ENCODE data around the gene ZNF611. TPM values are rescaled to one million over a fixed set of nuclear protein-coding genes. Genes with fewer than 3 reads are reported as not detected.
"Not testable (repeated sequence)": the region's sequence is repeated elsewhere in the genome, so short reads cannot be mapped to it uniquely, and the experiment has no call there.

Gene ZNF611
- total RNA-seq, 2 donors from 2014 or later: 21.1 to 25.8 TPM

GRCh38 chr19:52705615-52706014, 29.2 kb downstream of the ZNF611 start:
- not testable (repeated sequence) for DNase-seq; H3K27me3 Mint-ChIP-seq; H3K4me1 Mint-ChIP-seq; H3K36me3 Mint-ChIP-seq (ENCODE audit: low read depth); ATAC-seq; H3K4me3 Mint-ChIP-seq; H3K27ac Mint-ChIP-seq
- peaks cover 34% of the 10 kb centered on the region for H3K9me3 ChIP-seq (ENCODE audit: control insufficient read depth, low read length, poor library complexity, severe bottlenecking)

DNA sequence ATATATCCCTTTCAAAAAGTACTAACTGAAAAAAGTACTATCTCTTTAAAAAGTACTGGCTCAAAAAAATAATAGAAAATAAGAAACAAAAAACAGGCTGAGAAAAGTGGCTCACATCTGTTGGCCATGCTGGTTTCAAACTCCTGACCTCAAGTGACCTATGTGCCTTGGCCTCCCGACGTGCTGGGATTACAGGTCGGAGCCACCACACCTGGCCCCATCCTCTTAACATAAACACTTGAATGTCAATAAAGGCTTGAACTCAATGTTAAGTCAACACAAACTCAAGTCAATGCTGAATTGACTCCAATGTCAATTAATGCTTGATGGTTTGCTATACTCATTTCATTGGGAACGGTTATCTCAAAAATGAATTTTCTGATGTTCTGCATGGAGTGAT, 30.9 kb downstream of the ZNF611 start:
- H3K36me3 Mint-ChIP-seq (ENCODE audit: low read depth): peaks cover 7% of the 10 kb centered on the region
- H3K27me3 Mint-ChIP-seq: no peaks in the 10 kb centered on the region
- DNase-seq: no peak
- no peak overlapping the region for H3K4me3 Mint-ChIP-seq
- no peak for ATAC-seq
- H3K27ac Mint-ChIP-seq: no peak overlapping the region
- H3K4me1 Mint-ChIP-seq: no peaks in the 10 kb centered on the region
- peaks cover 30% of the 10 kb centered on the region for H3K9me3 ChIP-seq (ENCODE audit: control insufficient read depth, low read length, poor library complexity, severe bottlenecking)

GRCh38 chr19:52700673-52701072, 34.2 kb downstream of the ZNF611 start:
- H3K9me3 ChIP-seq (ENCODE audit: control insufficient read depth, low read length, poor library complexity, severe bottlenecking): peaks cover 5% of the 10 kb centered on the region
- Mint-ChIP-seq H3K27me3 (no peaks in the 10 kb centered on the region), H3K36me3 (ENCODE audit: low read depth) (peaks cover 2% of the 10 kb centered on the region), H3K4me1 (no peaks in the 10 kb centered on the region), H3K4me3 (no peak overlapping the region), H3K27ac (no peak overlapping the region)
- no peak for ATAC-seq
- no peak for DNase-seq

DNA sequence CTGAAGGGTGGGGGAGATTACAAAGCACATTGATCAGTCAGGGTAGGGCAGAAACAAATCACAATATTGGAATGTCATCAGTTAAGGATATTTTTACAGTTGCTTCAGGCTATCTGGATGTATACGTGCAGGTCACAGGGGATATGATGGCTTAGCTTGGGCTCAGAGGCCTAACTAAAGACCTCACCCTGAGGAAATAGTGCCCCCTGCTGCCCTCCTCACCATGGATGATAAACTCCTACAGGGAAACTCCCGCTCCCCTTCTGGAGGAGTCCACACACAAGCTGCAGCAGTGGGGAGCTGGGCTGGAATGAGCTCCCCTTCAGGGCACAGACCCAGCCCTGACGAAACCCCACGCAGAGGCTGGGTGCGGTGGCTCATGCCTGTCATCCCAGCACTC, 35.3 kb downstream of the ZNF611 start:
- H3K27me3 Mint-ChIP-seq; H3K36me3 Mint-ChIP-seq (ENCODE audit: low read depth); H3K4me1 Mint-ChIP-seq; H3K4me3 Mint-ChIP-seq; ATAC-seq; H3K9me3 ChIP-seq (ENCODE audit: control insufficient read depth, low read length, poor library complexity, severe bottlenecking); H3K27ac Mint-ChIP-seq; DNase-seq: not testable (repeated sequence)

- Mint-ChIP-seq H3K4me3 (no peak overlapping the region), H3K4me1 (no peaks in the 10 kb centered on the region), H3K27ac (peak overlapping the region; percentile 1), H3K36me3 (ENCODE audit: low read depth) (peaks cover 5% of the 10 kb centered on the region), H3K27me3 (no peaks in the 10 kb centered on the region)
- DNase-seq (no peak), ATAC-seq (no peak)
- H3K9me3 ChIP-seq (ENCODE audit: control insufficient read depth, low read length, poor library complexity, severe bottlenecking): no peaks in the 10 kb centered on the region
Observed at GRCh38 chr19:52695996-52696395, 38.8 kb downstream of the ZNF611 start.

GRCh38 chr19:52694921-52695320, 39.9 kb downstream of the ZNF611 start:
- Mint-ChIP-seq H3K36me3 (ENCODE audit: low read depth) (peaks cover 4% of the 10 kb centered on the region), H3K4me3 (no peak overlapping the region), H3K27ac (no peak overlapping the region), H3K4me1 (peaks cover 6% of the 10 kb centered on the region), H3K27me3 (no peaks in the 10 kb centered on the region)
- no peaks in the 10 kb centered on the region for H3K9me3 ChIP-seq (ENCODE audit: control insufficient read depth, low read length, poor library complexity, severe bottlenecking)
- ATAC-seq: no peak
- no peak for DNase-seq

DNA sequence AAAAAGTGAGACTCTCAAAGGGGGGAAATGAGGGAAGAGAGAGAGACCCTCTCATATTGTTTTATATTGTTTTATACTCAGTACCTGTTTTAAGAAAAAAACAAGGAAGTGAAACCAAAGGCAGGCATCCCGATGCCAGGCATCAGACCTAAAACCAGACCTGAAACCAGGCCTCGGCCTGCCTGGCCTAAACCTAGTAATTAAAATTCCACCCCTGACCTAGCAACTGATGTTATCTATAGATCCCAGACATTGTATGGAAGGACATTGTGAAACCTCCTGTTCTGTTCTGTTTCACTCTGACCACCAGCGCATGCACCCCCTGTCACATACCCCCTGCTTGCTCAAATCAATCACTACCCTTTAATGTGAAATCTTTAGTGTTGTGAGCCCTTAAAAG, 40.6 kb downstream of the ZNF611 start:
- H3K27ac Mint-ChIP-seq; H3K36me3 Mint-ChIP-seq (ENCODE audit: low read depth); H3K27me3 Mint-ChIP-seq; H3K9me3 ChIP-seq (ENCODE audit: control insufficient read depth, low read length, poor library complexity, severe bottlenecking); ATAC-seq; H3K4me3 Mint-ChIP-seq; DNase-seq: not testable (repeated sequence)
- peaks cover 11% of the 10 kb centered on the region for H3K4me1 Mint-ChIP-seq

DNA sequence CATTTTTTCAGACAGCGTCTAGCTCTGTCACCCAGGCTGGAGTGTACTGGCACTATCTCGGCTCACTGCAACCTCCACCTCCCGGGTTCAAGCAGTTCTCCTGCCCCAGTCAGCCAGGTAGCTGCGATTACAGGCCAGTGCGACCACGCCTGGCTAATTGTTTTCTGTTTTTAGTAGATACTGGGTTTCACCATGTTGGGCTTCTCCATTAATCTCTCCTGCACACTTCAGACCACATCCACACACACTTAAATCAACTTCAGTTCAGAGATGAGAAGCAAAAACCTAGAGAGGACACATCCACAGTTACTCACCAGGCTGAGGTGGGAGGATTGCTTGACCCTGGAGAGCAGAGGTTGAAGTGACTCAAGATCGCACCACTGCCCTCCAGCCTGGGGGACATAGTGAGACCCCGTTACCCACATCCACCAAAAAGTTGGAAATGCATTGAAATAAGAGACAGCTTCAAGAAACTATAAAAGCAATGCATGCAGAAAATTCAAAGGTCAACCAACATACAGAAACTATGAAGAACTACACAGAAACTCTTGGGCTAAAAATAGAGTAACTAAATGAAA, 42.3 kb downstream of the ZNF611 start:
- H3K9me3 ChIP-seq (ENCODE audit: control insufficient read depth, low read length, poor library complexity, severe bottlenecking): no peaks in the 10 kb centered on the region
- ATAC-seq: no peak
- Mint-ChIP-seq H3K27ac (no peak overlapping the region), H3K4me1 (peaks cover 19% of the 10 kb centered on the region), H3K27me3 (no peaks in the 10 kb centered on the region), H3K4me3 (no peak overlapping the region), H3K36me3 (ENCODE audit: low read depth) (peaks cover 4% of the 10 kb centered on the region)
- DNase-seq: no peak

DNA sequence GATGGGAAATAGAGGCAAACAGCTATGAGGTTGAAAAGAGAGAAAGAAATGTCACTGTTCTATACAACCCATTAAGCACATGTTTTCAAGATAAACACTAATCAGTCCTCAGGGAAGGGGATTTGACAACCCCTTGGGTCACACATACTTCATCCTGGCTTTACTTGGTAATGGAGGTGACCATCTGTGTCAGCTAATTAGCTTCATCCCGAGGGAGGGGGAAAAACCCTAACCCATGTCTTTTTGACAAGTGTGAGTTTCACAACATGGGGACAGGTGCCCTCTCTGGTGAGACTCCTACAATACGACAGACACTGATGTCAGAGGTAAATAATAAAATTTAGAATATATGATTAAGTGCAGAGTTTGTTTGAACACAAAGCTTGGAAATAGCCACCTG, 43.1 kb downstream of the ZNF611 start:
- Mint-ChIP-seq H3K27me3 (no peaks in the 10 kb centered on the region), H3K27ac (peak overlapping the region; percentile 96), H3K4me3 (no peak overlapping the region), H3K36me3 (ENCODE audit: low read depth) (peaks cover 4% of the 10 kb centered on the region), H3K4me1 (peaks cover 19% of the 10 kb centered on the region)
- DNase-seq (no peak), ATAC-seq (no peak)
- H3K9me3 ChIP-seq (ENCODE audit: control insufficient read depth, low read length, poor library complexity, severe bottlenecking): no peaks in the 10 kb centered on the region

DNA sequence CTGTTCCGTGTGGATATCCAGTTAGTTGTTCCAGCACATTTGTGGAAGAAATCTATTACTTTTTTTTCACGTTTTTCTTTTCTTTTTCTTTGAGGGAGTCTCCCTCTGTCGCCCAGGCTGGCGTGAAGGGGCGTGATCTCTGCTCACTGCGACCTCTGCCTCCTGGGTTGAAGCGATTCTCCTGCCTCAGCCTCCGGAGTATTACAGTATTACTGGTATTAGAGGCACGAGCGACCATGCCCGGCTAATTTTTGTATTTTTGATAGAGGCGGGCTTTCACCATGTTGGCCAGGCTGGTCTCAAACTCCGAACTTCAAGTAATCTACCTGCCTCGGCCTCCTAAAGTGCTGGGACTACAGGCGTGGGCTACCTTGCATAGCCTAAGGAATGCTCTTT, 43.6 kb downstream of the ZNF611 start:
- H3K4me3 Mint-ChIP-seq: peak overlapping the region; percentile 97
- H3K9me3 ChIP-seq (ENCODE audit: control insufficient read depth, low read length, poor library complexity, severe bottlenecking): no peaks in the 10 kb centered on the region
- DNase-seq (no peak), ATAC-seq (no peak)
- H3K36me3 Mint-ChIP-seq (ENCODE audit: low read depth): peaks cover 4% of the 10 kb centered on the region
- peak overlapping the region; percentile 96 for H3K27ac Mint-ChIP-seq
- H3K4me1 Mint-ChIP-seq: peaks cover 19% of the 10 kb centered on the region
- no peaks in the 10 kb centered on the region for H3K27me3 Mint-ChIP-seq

- ATAC-seq: peak; percentile 97
- Mint-ChIP-seq H3K36me3 (ENCODE audit: low read depth) (peaks cover 4% of the 10 kb centered on the region), H3K4me3 (peak overlapping the region; percentile 97), H3K27me3 (no peaks in the 10 kb centered on the region), H3K27ac (peak overlapping the region; percentile 96), H3K4me1 (peaks cover 19% of the 10 kb centered on the region)
- DNase-seq: peak; percentile 83 to 93 (median 88)
- H3K9me3 ChIP-seq (ENCODE audit: control insufficient read depth, low read length, poor library complexity, severe bottlenecking): no peaks in the 10 kb centered on the region
Observed at GRCh38 chr19:52690369-52691214, 44.3 kb downstream of the ZNF611 start.

GRCh38 chr19:52689843-52690368, 44.9 kb downstream of the ZNF611 start:
- H3K9me3 ChIP-seq (ENCODE audit: control insufficient read depth, low read length, poor library complexity, severe bottlenecking): no peaks in the 10 kb centered on the region
- Mint-ChIP-seq H3K4me3 (peak overlapping the region; percentile 97), H3K4me1 (peaks cover 23% of the 10 kb centered on the region), H3K27ac (peak overlapping the region; percentile 96), H3K36me3 (ENCODE audit: low read depth) (peaks cover 4% of the 10 kb centered on the region), H3K27me3 (no peaks in the 10 kb centered on the region)
- ATAC-seq (peak; percentile 68), DNase-seq (peak; percentile 17 to 23 (median 19))

- Mint-ChIP-seq H3K27ac (peak overlapping the region; percentile 96), H3K4me3 (peak overlapping the region; percentile 97), H3K4me1 (peaks cover 27% of the 10 kb centered on the region)
- DNase-seq; ATAC-seq; H3K36me3 Mint-ChIP-seq (ENCODE audit: low read depth); H3K27me3 Mint-ChIP-seq; H3K9me3 ChIP-seq (ENCODE audit: control insufficient read depth, low read length, poor library complexity, severe bottlenecking): not testable (repeated sequence)
Observed at GRCh38 chr19:52688925-52689796, 45.7 kb downstream of the ZNF611 start.

Data from T-helper 17 cell (primary cell).